Endothelial cell of umbilical vein (primary cell): ENCODE data around the gene ANKRD28.

Experiments used
- POLR2AphosphoS5 ChIP-seq: IDR thresholded peaks from 2 replicates; pipeline ENCODE4 v1.6.1; 2012; ENCODE audit warnings: low read depth, mild to moderate bottlenecking, control low read depth, low read length, moderate library complexity; ENCODE audit not compliant: insufficient read depth
- TF ChIP-seq, protein P1 (sequence below), 2 donors: IDR thresholded peaks; 1 replicate in 1 of 2; 2 replicates in 1 of 2; pipeline ENCODE4 v1.5.1; 2011; ENCODE audit warnings: low read length in 2 of 2, mild to moderate bottlenecking in 2 of 2, moderate library complexity in 2 of 2, control low read depth in 1 of 2, inconsistent platforms in 1 of 2, low read depth in 1 of 2; ENCODE audit not compliant: insufficient read depth in 1 of 2; ENCODE audit errors: extremely low read depth in 1 of 2

DNA sequence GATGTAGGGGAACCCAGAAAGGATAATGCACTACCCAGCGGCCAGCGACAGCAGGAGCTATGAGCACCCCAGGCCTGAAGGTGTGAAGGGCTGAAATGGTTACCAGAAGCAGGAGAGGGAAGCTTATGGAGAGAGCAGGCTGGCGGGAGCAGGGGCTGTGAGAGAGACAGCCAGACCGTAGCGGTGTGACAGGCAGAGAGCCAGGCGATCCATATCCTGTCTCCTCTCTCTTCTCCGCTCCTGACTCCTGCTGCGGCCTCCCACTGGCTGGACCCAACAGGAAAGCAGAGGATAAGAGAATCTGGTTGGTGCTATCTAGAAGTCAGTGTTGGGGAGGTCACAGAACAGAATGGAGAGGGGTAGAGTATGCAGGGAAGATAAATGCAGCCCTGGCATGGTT is 146.4 kb downstream of the ANKRD28 start:
- TF ChIP-seq, protein P1, sequence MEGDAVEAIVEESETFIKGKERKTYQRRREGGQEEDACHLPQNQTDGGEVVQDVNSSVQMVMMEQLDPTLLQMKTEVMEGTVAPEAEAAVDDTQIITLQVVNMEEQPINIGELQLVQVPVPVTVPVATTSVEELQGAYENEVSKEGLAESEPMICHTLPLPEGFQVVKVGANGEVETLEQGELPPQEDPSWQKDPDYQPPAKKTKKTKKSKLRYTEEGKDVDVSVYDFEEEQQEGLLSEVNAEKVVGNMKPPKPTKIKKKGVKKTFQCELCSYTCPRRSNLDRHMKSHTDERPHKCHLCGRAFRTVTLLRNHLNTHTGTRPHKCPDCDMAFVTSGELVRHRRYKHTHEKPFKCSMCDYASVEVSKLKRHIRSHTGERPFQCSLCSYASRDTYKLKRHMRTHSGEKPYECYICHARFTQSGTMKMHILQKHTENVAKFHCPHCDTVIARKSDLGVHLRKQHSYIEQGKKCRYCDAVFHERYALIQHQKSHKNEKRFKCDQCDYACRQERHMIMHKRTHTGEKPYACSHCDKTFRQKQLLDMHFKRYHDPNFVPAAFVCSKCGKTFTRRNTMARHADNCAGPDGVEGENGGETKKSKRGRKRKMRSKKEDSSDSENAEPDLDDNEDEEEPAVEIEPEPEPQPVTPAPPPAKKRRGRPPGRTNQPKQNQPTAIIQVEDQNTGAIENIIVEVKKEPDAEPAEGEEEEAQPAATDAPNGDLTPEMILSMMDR (IDR thresholded peaks at IDR 0.05; ENCODE audit: extremely low read depth in 1 of 2, insufficient read depth in 1 of 2, low read depth in 1 of 2, low read length in 2 of 2): no peak
- no peak for TF ChIP-seq POLR2AphosphoS5
